ENCODE results near the gene MATCAP1. TPM values are rescaled to one million over a fixed set of nuclear protein-coding genes. Genes with fewer than 3 reads are reported as not detected.

The MATCAP1 gene
- total RNA-seq, 5 donors from 2014 or later (not counting 1 experiment from before 2014, with no cell fraction given) = 11.3 to 16.5 (median 14.8) TPM

- ATAC-seq (replicated peaks in 1 of 4) = peak in 2 of 4 experiments; percentile 3
- H3K27me3 ChIP-seq (replicated peaks in 1 of 2; ENCODE audit: control insufficient read depth in 2 of 2, extremely low read depth in 1 of 2, insufficient read depth in 2 of 2, low read length in 1 of 2) = peaks cover 6 to 77% of the 10 kb centered on the region in 2 experiments
- peaks cover 24 to 68% of the 10 kb centered on the region in 2 experiments for H3K4me1 ChIP-seq (ENCODE audit: control insufficient read depth in 1 of 2, extremely low read depth in 1 of 2, insufficient read depth in 2 of 2, low read length in 2 of 2)
- no peak overlapping the region for H3K27ac ChIP-seq (ENCODE audit: low read length)
- 3% methylated on average over 89 of the region's 99 CpGs for WGBS (ENCODE audit: insufficient coverage)
- Mint-ChIP-seq H3K4me1 (peaks cover 24 to 49% (median 33%) of the 10 kb centered on the region in 3 donors), H3K9me3 (no peaks in the 10 kb centered on the region), H3K4me3 (peak overlapping the region in 2 of 3 donors; percentile 58 to 87), H3K27me3 (peaks cover 27 to 49% of the 10 kb centered on the region in 2 donors), H3K27ac (no peak overlapping the region), H3K36me3 (no peaks in the 10 kb centered on the region)
- peak overlapping the region; percentile 20 to 62 for H3K4me3 ChIP-seq (ENCODE audit: control insufficient read depth in 1 of 2, extremely low read depth in 1 of 2, low read length in 1 of 2)
- H3K36me3 ChIP-seq (ENCODE audit: control insufficient read depth in 2 of 2, extremely low read depth in 1 of 2, insufficient read depth in 1 of 2, low read length in 1 of 2) = no peaks in the 10 kb centered on the region
- DNase-seq = peak in 10 of 35 experiments; percentile 17 to 64 (median 37)
- CTCF ChIA-PET = interaction anchor here in 1 of 2 donors (0.7 kb wide), 1 partner anchor 12 kb away, joined by 3 read pairs; no protein-coding TSS in a partner anchor
- H3K9me3 ChIP-seq = no peaks in the 10 kb centered on the region
- POLR2A ChIA-PET = interaction anchor here in 1 of 2 donors (0.9 kb wide), 1 partner anchor 14 kb away, joined by 3 read pairs; no protein-coding TSS in a partner anchor
Measured at GRCh38 chr16:67163164-67163998, 20.4 kb downstream of the MATCAP1 start.

DNA sequence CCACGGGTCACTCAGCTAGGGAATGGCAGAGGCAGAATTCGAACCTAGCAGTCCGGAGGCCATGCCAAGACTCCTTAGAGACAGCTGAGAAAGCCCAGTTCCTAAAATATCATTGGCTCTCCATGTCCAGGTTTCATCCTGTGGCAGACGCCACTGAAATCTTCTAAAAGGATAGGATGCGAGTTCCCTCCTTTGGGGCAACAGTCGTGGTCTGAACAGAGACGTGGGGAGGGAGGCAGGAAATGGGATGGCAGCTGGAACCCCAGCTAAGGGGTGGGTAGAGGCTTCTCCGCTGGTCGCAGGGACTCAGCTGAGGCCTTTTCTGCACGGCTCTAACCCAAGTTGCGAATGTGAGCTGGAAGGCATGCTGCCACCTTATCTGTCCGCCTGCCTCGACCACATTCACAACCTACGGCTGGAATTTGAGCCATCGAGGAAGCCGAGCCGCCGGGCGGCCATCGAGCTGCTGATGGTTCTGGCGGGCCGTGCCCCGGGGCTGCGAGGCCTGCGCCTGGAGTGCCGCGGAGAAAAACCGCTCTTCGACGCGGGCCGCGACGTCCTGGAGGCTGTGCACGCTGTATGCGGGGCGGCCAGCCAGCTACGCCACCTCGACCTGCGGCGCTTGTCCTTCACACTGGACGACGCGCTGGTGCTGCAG, 21.1 kb downstream of the MATCAP1 start:
- Mint-ChIP-seq H3K4me3 (peak overlapping the region in 2 of 3 donors; percentile 41 to 87), H3K27ac (no peak overlapping the region), H3K9me3 (no peaks in the 10 kb centered on the region), H3K36me3 (peaks cover 4% of the 10 kb centered on the region), H3K27me3 (peaks cover 22 to 41% of the 10 kb centered on the region in 2 donors), H3K4me1 (peaks cover 31 to 55% (median 40%) of the 10 kb centered on the region in 3 donors)
- DNase-seq = no peak
- ChIA-PET CTCF (no interaction called here), POLR2A (interaction anchor here in 1 of 2 donors (0.9 kb wide), 1 partner anchor 14 kb away, joined by 3 read pairs; no protein-coding TSS in a partner anchor)
- H3K27ac ChIP-seq (ENCODE audit: low read length) = no peak overlapping the region
- no peak for ATAC-seq (replicated peaks in 1 of 4)
- peaks cover 29 to 75% of the 10 kb centered on the region in 2 experiments for H3K4me1 ChIP-seq (ENCODE audit: control insufficient read depth in 1 of 2, extremely low read depth in 1 of 2, insufficient read depth in 2 of 2, low read length in 2 of 2)
- no peaks in the 10 kb centered on the region for H3K9me3 ChIP-seq
- no peaks in the 10 kb centered on the region for H3K36me3 ChIP-seq (ENCODE audit: control insufficient read depth in 2 of 2, extremely low read depth in 1 of 2, insufficient read depth in 1 of 2, low read length in 1 of 2)
- 29% methylated on average over 37 of the region's 44 CpGs for WGBS (ENCODE audit: insufficient coverage)
- H3K4me3 ChIP-seq (ENCODE audit: control insufficient read depth in 1 of 2, extremely low read depth in 1 of 2, low read length in 1 of 2) = peak overlapping the region; percentile 16 to 62
- peaks cover 6 to 69% of the 10 kb centered on the region in 2 experiments for H3K27me3 ChIP-seq (replicated peaks in 1 of 2; ENCODE audit: control insufficient read depth in 2 of 2, extremely low read depth in 1 of 2, insufficient read depth in 2 of 2, low read length in 1 of 2)

- Mint-ChIP-seq H3K36me3 (peaks cover 6% of the 10 kb centered on the region), H3K27ac (no peak overlapping the region), H3K4me1 (peaks cover 41 to 64% (median 50%) of the 10 kb centered on the region in 3 donors), H3K4me3 (peak overlapping the region; percentile 9 to 87 (median 41)), H3K9me3 (no peaks in the 10 kb centered on the region), H3K27me3 (peaks cover 13 to 31% of the 10 kb centered on the region in 2 donors)
- ChIA-PET CTCF (no interaction called here), POLR2A (no interaction called here)
- H3K4me3 ChIP-seq (ENCODE audit: control insufficient read depth in 1 of 2, extremely low read depth in 1 of 2, low read length in 1 of 2) = peak overlapping the region in 1 of 2 donors; percentile 97
- H3K36me3 ChIP-seq (ENCODE audit: control insufficient read depth in 2 of 2, extremely low read depth in 1 of 2, insufficient read depth in 1 of 2, low read length in 1 of 2) = no peaks in the 10 kb centered on the region
- no peak for DNase-seq
- H3K27me3 ChIP-seq (replicated peaks in 1 of 2; ENCODE audit: control insufficient read depth in 2 of 2, extremely low read depth in 1 of 2, insufficient read depth in 2 of 2, low read length in 1 of 2) = peaks cover 6 to 59% of the 10 kb centered on the region in 2 experiments
- WGBS (ENCODE audit: insufficient coverage) = 75% methylated on average over 21 of the region's 25 CpGs
- peaks cover 29 to 85% of the 10 kb centered on the region in 2 experiments for H3K4me1 ChIP-seq (ENCODE audit: control insufficient read depth in 1 of 2, extremely low read depth in 1 of 2, insufficient read depth in 2 of 2, low read length in 2 of 2)
- H3K27ac ChIP-seq (ENCODE audit: low read length) = no peak overlapping the region
- no peaks in the 10 kb centered on the region for H3K9me3 ChIP-seq
- no peak for ATAC-seq (replicated peaks in 1 of 4)
Measured at GRCh38 chr16:67161595-67162058, 22.1 kb downstream of the MATCAP1 start.

- H3K4me1 Mint-ChIP-seq = peaks cover 46 to 65% (median 59%) of the 10 kb centered on the region in 3 donors
- ATAC-seq (replicated peaks in 1 of 4) = peak; percentile 35 to 53 (median 36)
- 1% methylated on average over 32 of the region's 34 CpGs for WGBS (ENCODE audit: insufficient coverage)
Measured at GRCh38 chr16:67158637-67159600, 24.8 kb downstream of the MATCAP1 start.

DNA sequence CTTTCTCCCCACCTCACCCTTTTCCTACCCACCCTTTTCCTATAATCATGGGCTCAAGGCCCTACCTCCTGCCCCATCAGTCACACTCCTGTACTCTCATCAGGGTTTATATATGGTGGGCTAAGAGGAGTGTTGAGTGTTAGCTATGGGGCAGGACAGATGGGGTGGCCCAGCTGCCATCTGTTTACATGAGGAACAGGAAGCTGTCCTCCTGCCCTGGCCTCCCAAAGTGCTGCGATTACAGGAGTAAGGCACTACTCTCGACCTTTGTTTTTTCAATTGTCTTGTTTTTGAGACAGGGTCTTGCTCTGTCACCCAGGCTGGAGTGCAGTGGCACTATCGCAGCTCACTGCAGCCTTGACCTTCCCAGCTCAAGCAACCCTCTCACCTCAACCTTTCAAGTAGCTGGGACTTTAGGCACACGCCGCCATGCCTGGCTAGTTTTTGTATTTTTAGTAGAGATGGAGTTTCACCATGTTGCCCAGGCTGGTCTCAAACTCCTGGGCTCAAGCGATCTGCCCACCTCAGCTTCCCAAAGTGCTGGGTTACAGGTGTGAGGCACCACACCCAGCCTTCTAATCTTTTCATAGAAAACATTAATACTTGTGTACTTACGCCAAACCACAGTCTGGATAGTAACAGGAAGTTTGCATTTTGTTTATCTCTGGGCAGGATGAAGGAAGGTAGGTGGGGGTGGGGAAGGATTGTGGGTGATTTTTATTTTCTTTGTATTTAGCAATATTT, 25.7 kb downstream of the MATCAP1 start:
- Mint-ChIP-seq H3K4me3 (peak overlapping the region; percentile 87 to 93 (median 92)), H3K27ac (peak overlapping the region; percentile 97 to 100), H3K27me3 (peaks cover 8 to 10% of the 10 kb centered on the region in 2 donors), H3K4me1 (peaks cover 53 to 68% (median 62%) of the 10 kb centered on the region in 3 donors), H3K9me3 (no peaks in the 10 kb centered on the region), H3K36me3 (peaks cover 6% of the 10 kb centered on the region)
- DNase-seq (peak in 1 of 35 experiments; percentile 61), ATAC-seq (replicated peaks in 1 of 4) (peak in 1 of 4 experiments; percentile 4)
- 61% methylated on average over 2 of the region's 7 CpGs for WGBS (ENCODE audit: insufficient coverage)
- Histone ChIP-seq H3K27me3 (replicated peaks in 1 of 2; ENCODE audit: control insufficient read depth in 2 of 2, extremely low read depth in 1 of 2, insufficient read depth in 2 of 2, low read length in 1 of 2) (peaks cover 6 to 28% of the 10 kb centered on the region in 2 experiments), H3K9me3 (no peaks in the 10 kb centered on the region), H3K4me3 (ENCODE audit: control insufficient read depth in 1 of 2, extremely low read depth in 1 of 2, low read length in 1 of 2) (peak overlapping the region in 1 of 2 donors; percentile 96), H3K36me3 (ENCODE audit: control insufficient read depth in 2 of 2, extremely low read depth in 1 of 2, insufficient read depth in 1 of 2, low read length in 1 of 2) (peaks cover 0 to 3% of the 10 kb centered on the region in 2 donors), H3K27ac (ENCODE audit: low read length) (peak overlapping the region; percentile 98), H3K4me1 (ENCODE audit: control insufficient read depth in 1 of 2, extremely low read depth in 1 of 2, insufficient read depth in 2 of 2, low read length in 2 of 2) (peaks cover 26 to 84% of the 10 kb centered on the region in 2 experiments)
- ChIA-PET CTCF (interaction anchor here (0.5 to 1.6 kb wide), 9 partner anchors 10 to 183 kb away, joined by 3 to 8 read pairs (median 3); partner anchors contain the start of gene FHOD1 (in 1 of the 2)), POLR2A (interaction anchor here in 1 of 2 donors (0.8 kb wide), 1 partner anchor 86 kb away, joined by 4 read pairs; no protein-coding TSS in a partner anchor)

More at GRCh38 chr16:67158637-67159600, 24.8 kb downstream of the MATCAP1 start:
- peak overlapping the region; percentile 98 for H3K27ac ChIP-seq (ENCODE audit: low read length)
- H3K9me3 Mint-ChIP-seq = no peaks in the 10 kb centered on the region
- peak; percentile 56 to 88 (median 73) for DNase-seq
- H3K36me3 Mint-ChIP-seq = peaks cover 6% of the 10 kb centered on the region
- CTCF ChIA-PET = interaction anchor here (0.5 to 2.3 kb wide), 7 partner anchors 15 to 205 kb away, joined by 3 to 14 read pairs (median 4); no protein-coding TSS in a partner anchor
- H3K36me3 ChIP-seq (ENCODE audit: control insufficient read depth in 2 of 2, extremely low read depth in 1 of 2, insufficient read depth in 1 of 2, low read length in 1 of 2) = peaks cover 0 to 3% of the 10 kb centered on the region in 2 donors
- H3K27ac Mint-ChIP-seq = peak overlapping the region; percentile 97 to 100
- peaks cover 28 to 93% of the 10 kb centered on the region in 2 experiments for H3K4me1 ChIP-seq (ENCODE audit: control insufficient read depth in 1 of 2, extremely low read depth in 1 of 2, insufficient read depth in 2 of 2, low read length in 2 of 2)
- H3K9me3 ChIP-seq = no peaks in the 10 kb centered on the region
- POLR2A ChIA-PET = interaction anchor here in 1 of 2 donors (0.5 kb wide), 1 partner anchor 137 kb away, joined by 6 read pairs; no protein-coding TSS in a partner anchor
- H3K27me3 Mint-ChIP-seq = peaks cover 10 to 11% of the 10 kb centered on the region in 2 donors
- peaks cover 6 to 35% of the 10 kb centered on the region in 2 experiments for H3K27me3 ChIP-seq (replicated peaks in 1 of 2; ENCODE audit: control insufficient read depth in 2 of 2, extremely low read depth in 1 of 2, insufficient read depth in 2 of 2, low read length in 1 of 2)
- H3K4me3 Mint-ChIP-seq = peak overlapping the region; percentile 87 to 93 (median 92)
- H3K4me3 ChIP-seq (ENCODE audit: control insufficient read depth in 1 of 2, extremely low read depth in 1 of 2, low read length in 1 of 2) = peak overlapping the region; percentile 96 to 97

Measured in T-cell (primary cell).